ENCODE data around the gene PDE6D.

DNA sequence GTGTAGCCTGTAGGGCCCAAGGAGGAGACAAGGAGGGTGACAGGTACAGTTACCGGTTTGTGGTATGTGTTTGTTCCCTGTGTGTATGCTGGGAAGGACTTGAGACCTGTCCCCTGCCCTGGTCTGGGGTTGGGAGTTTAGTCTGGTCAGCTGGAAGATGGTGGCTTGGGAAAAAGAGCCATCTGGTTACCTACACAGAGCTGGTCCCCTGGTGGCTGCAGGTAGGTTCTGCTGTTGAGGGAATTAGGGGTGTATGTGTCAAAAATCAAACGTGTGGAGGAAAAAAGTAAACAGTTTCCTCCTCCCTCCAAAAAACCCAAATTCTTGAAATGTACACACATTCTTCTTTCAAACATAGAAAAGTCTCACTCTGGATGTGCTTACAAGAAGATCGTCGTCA lies 48.5 kb downstream of the PDE6D start:
- TF ChIP-seq TAF1 (IDR thresholded peaks at IDR 0.05; ENCODE audit: low read depth, low read length) = no peak
- no peak for TF ChIP-seq POLR2AphosphoS5 (IDR thresholded peaks at IDR 0.05; ENCODE audit: low read depth, low read length)
- TF ChIP-seq POLR2A (IDR thresholded peaks at IDR 0.05; ENCODE audit: low read depth, low read length) = no peak
- TF ChIP-seq SPI1 (IDR thresholded peaks at IDR 0.05; ENCODE audit: low read depth, low read length) = no peak
- no peak for TF ChIP-seq PAX5 (IDR thresholded peaks at IDR 0.05; ENCODE audit: insufficient read depth, low read length, severe bottlenecking)

Measured in GM12891 (cell line).